SW480 (cell line): ENCODE measurements around the gene PCSK2.

ENCODE experiments used
- DNase-seq: peaks from one replicate; pipeline ENCODE4 v3.0.0-alpha.2; 2016; ENCODE audit warnings: low spot score

Gene PCSK2

GRCh38 chr20:17481661-17482060, 254.8 kb downstream of the PCSK2 start:
- DNase-seq: no peak

- no peak for DNase-seq
These were observed 255.7 kb downstream of the PCSK2 start for GRCh38 chr20:17482536-17482935.

GRCh38 chr20:17485017-17485416, 258.2 kb downstream of the PCSK2 start:
- DNase-seq: peak; percentile 17

- no peak for DNase-seq
These were observed 262.2 kb downstream of the PCSK2 start for GRCh38 chr20:17488916-17489600.

- no peak for DNase-seq
These were observed 263.7 kb downstream of the PCSK2 start for GRCh38 chr20:17490501-17490900.

- DNase-seq: no peak
These were observed 264.2 kb downstream of the PCSK2 start for GRCh38 chr20:17491041-17491440.

- DNase-seq: no peak
These were observed 264.6 kb downstream of the PCSK2 start for GRCh38 chr20:17491488-17491887.

GRCh38 chr20:17493173-17493572, 266.3 kb downstream of the PCSK2 start:
- DNase-seq: no peak

GRCh38 chr20:17494201-17494600, 267.4 kb downstream of the PCSK2 start:
- DNase-seq: no peak

GRCh38 chr20:17495826-17496225, 269.0 kb downstream of the PCSK2 start:
- no peak for DNase-seq

- no peak for DNase-seq
These were observed 271.2 kb downstream of the PCSK2 start for GRCh38 chr20:17497821-17498580.

- DNase-seq: no peak
These were observed 271.8 kb downstream of the PCSK2 start for GRCh38 chr20:17498641-17499040.

- DNase-seq: no peak
These were observed 272.2 kb downstream of the PCSK2 start for GRCh38 chr20:17499041-17499440.

- DNase-seq: no peak
These were observed 273.4 kb downstream of the PCSK2 start for GRCh38 chr20:17500271-17500670.

- no peak for DNase-seq
These were observed 274.0 kb downstream of the PCSK2 start for GRCh38 chr20:17500826-17501225.

GRCh38 chr20:17501701-17502100, 274.9 kb downstream of the PCSK2 start:
- no peak for DNase-seq

GRCh38 chr20:17502105-17502504, 275.3 kb downstream of the PCSK2 start:
- DNase-seq: no peak

GRCh38 chr20:17503301-17504065, 276.6 kb downstream of the PCSK2 start:
- DNase-seq: no peak

GRCh38 chr20:17504066-17504897, 277.4 kb downstream of the PCSK2 start:
- DNase-seq: no peak

GRCh38 chr20:17504898-17505635, 278.2 kb downstream of the PCSK2 start:
- peak; percentile 86 for DNase-seq
